Measurements from ENCODE around the gene SPX. TPM values are rescaled to one million over a fixed set of nuclear protein-coding genes. Genes with fewer than 3 reads are reported as not detected.

Gene SPX
- polyA plus RNA-seq, 4 donors, result 0.81 to 22.6 (median 15.3) TPM

DNA sequence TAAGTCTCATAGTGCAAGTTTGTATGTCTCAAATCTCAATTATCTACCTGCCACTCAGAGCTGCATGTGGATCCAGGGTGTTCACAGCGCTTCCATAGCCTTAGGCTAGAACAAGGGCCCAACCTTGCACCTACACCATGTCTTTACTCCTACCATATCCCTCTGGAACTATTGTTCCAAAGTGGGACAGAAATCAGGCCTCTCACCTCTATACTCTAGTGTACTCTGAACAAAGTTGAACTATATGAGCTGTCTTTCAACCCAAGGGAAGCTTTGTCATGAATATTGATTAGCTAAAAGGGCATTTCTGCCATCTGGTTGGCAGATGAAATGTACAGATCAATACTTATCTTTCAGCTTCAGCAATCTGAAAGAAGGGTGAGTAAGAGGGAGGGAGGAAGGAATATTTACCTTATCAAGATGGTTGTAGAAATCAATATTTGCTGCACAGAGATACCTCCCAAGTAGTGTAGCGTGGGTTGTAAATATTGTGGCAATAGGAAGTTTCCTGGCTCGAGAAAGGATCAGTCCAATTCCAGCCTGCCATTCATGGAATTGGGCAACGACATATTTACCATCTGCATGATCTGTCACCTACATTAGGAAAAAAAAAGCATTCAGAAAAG lies 47.8 kb downstream of the SPX start:
- DNase-seq (ENCODE audit: low read depth in 4 of 4, low spot score in 3 of 4), result no peak

DNA sequence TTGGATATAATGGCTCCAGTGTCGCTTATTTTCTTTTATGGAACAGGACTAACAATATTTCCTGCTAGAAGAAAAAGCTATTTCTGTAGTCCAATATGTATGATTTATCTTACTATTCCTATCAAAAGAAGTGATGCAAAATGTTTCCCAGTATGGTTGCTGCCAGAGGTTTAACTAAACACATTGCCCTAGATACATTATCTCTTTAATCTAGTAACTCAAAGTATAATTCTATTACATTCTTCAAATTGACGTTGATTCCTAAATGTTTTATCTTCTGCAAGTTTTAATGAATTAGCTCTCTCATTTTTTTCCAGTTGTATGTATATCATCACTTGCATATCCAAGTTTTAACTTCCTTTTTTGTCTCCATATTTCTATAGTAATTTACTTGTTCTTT lies 50.3 kb downstream of the SPX start:
- no peak for DNase-seq (ENCODE audit: low read depth in 4 of 4, low spot score in 3 of 4)

DNA sequence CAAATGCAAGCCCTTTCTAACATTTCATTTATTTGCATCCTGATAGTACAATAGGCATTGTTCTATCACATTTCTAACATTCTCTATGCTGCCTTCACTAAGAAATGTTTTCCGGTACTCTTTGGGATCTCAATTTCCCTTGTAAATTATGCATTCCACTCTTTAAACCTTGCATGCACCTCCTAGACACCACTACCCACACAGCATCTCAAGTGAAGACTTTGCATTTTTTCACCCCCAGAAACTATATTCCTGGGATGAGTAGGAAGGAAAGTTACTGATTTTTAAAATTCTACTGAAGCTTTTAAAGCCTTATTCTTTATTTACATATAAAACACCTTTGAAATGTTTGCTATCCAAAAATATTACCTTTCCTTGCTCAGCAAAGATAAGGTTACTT lies 51.4 kb downstream of the SPX start:
- DNase-seq (ENCODE audit: low read depth in 4 of 4, low spot score in 3 of 4), result no peak

DNA sequence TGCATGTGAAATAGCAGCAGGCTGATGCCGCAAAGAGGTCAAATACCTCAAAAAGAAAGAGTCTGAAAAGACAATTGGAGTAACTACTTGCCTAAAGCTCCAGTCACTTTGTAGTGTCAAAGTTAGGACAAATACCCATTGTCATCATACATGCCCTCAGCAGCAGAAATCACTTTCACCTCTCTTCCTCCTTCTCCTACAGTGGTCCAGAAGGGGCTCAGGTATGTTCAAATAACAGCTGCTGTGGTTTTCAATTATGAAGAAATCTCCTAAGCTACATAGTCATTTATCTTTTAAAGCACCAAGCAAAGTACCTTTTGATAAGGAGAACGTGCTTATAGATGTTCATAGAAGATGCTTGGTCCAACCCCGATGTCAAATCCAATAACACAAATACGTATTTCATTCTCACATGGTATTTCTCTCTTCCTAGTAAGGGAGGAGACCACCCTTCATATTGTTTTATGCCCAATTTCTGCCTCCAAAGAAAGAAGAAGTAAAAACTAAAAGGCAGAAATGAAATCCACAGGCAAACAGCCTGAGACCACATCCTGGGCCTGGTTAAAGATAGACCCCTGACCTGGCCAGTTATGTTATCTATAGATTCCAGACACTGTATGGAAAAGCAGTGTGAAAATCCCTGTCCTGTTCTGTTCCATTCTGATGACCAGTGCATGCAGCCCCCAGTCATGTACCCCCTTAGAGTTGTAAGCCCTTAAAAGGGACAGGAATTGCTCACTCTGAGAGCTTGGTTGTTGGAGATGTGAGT lies 54.8 kb downstream of the SPX start:
- DNase-seq (ENCODE audit: low read depth in 4 of 4, low spot score in 3 of 4), result no peak

Other genes starting within 250 kb of the SPX start
- under 1 TPM in 3 of 4 donors, not detected in 1; 0.03 to 0.60 (median 0.10) TPM for gene SLCO1A2, start 191.4 kb upstream of the SPX start, polyA plus RNA-seq (ENCODE audit: insufficient read length in 4 of 4)
- gene IAPP, start 153.4 kb upstream of the SPX start, polyA plus RNA-seq (ENCODE audit: insufficient read length in 4 of 4), result not detected
- 10 to 100 TPM; 14.1 to 22.2 (median 20.4) TPM for gene PYROXD1, start 88.6 kb upstream of the SPX start, polyA plus RNA-seq (ENCODE audit: insufficient read length in 4 of 4)
- 10 to 100 TPM; 30.1 to 38.5 (median 34.9) TPM for gene RECQL, start 24.7 kb upstream of the SPX start, polyA plus RNA-seq (ENCODE audit: insufficient read length in 4 of 4)
- gene GOLT1B, start 24.5 kb upstream of the SPX start, polyA plus RNA-seq (ENCODE audit: insufficient read length in 4 of 4), result 10 to 100 TPM; 38.6 to 60.9 (median 48.9) TPM
- under 1 TPM in 3 of 4 donors, not detected in 1; 0.10 to 0.32 (median 0.17) TPM for gene GYS2, start 78.6 kb downstream of the SPX start, polyA plus RNA-seq (ENCODE audit: insufficient read length in 4 of 4)
- gene LDHB, start 131.5 kb downstream of the SPX start, polyA plus RNA-seq (ENCODE audit: insufficient read length in 4 of 4), result 1,000 to 10,000 TPM in 3 of 4 donors, 100 to 1,000 TPM in 1; 509 to 1,655 (median 1,413) TPM
- gene KCNJ8, start 248.4 kb downstream of the SPX start, polyA plus RNA-seq (ENCODE audit: insufficient read length in 4 of 4), result 10 to 100 TPM; 15.6 to 22.9 (median 17.2) TPM